Measurements from ENCODE around the gene P2RX6.
"Not testable (repeated sequence)": the region's sequence is repeated elsewhere in the genome, so short reads cannot be mapped to it uniquely, and the experiment has no call there.

Gene P2RX6

DNA sequence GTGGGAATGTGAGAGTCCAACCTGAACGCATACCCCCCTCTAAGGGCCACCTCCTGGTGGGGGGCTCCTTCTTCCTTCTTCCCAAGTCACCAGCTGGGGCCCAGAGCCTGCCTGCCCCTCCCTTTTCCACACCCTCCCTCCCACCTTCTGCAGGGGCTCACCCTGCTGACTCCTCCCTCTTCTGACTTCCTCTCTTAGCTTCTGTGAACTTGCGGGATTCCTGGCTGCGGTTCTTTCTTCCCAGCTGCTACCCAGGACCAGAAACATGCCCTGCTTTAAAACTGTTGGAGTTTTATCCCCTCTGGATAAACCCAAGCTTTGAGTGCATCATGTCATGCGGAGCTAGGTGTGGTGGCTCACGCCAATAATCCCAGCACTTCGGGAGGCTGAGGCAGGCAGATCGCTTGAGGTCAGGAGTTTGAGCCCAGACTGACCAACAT is 40.9 kb downstream of the P2RX6 start:
- H3K36me3 ChIP-seq (ENCODE audit: control insufficient read depth in 1 of 2, insufficient read depth in 2 of 2, low read length in 2 of 2), result no peaks in the 10 kb centered on the region
- no peaks in the 10 kb centered on the region for H3K9me3 ChIP-seq (ENCODE audit: control insufficient read depth in 1 of 2, low read length in 2 of 2)
- no peak overlapping the region for H3K27ac ChIP-seq (ENCODE audit: low read depth, low read length)
- no peak overlapping the region for H3K9ac ChIP-seq (ENCODE audit: low read depth in 1 of 2, low read length in 2 of 2)
- no peaks in the 10 kb centered on the region for H3K4me1 ChIP-seq (ENCODE audit: control insufficient read depth in 1 of 2, insufficient read depth in 2 of 2, low read length in 2 of 2)
- peaks cover 0 to 2% of the 10 kb centered on the region in 2 donors for H3K27me3 ChIP-seq (ENCODE audit: control insufficient read depth in 1 of 2, insufficient read depth in 2 of 2, low read length in 2 of 2)
- H3K4me3 ChIP-seq (ENCODE audit: low read depth in 1 of 2, low read length in 2 of 2), result no peak overlapping the region

DNA sequence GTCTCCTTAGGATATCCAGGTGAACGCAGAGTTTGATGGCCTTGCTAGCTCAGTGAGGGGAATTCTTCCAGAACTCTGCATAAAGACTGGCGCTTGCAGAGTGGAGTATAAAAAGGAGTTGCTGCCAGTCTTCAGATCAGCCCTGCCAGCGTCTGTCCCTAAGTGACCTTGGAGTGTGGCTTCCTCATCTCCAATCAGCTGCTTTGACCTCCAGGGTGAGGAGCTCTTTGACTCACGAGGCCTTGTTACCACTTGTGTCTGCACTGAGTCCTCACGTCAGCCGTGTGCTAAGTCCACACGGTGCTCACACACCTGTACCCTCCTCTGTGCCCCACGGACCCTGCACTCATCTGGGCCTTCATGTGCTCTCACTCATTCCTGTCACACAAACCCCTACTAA is 45.4 kb downstream of the P2RX6 start:
- H3K9me3 ChIP-seq (ENCODE audit: control insufficient read depth in 1 of 2, low read length in 2 of 2); H3K4me1 ChIP-seq (ENCODE audit: control insufficient read depth in 1 of 2, insufficient read depth in 2 of 2, low read length in 2 of 2); H3K36me3 ChIP-seq (ENCODE audit: control insufficient read depth in 1 of 2, insufficient read depth in 2 of 2, low read length in 2 of 2); H3K27me3 ChIP-seq (ENCODE audit: control insufficient read depth in 1 of 2, insufficient read depth in 2 of 2, low read length in 2 of 2); H3K4me3 ChIP-seq (ENCODE audit: low read depth in 1 of 2, low read length in 2 of 2); H3K9ac ChIP-seq (ENCODE audit: low read depth in 1 of 2, low read length in 2 of 2); H3K27ac ChIP-seq (ENCODE audit: low read depth, low read length): not testable (repeated sequence)

DNA sequence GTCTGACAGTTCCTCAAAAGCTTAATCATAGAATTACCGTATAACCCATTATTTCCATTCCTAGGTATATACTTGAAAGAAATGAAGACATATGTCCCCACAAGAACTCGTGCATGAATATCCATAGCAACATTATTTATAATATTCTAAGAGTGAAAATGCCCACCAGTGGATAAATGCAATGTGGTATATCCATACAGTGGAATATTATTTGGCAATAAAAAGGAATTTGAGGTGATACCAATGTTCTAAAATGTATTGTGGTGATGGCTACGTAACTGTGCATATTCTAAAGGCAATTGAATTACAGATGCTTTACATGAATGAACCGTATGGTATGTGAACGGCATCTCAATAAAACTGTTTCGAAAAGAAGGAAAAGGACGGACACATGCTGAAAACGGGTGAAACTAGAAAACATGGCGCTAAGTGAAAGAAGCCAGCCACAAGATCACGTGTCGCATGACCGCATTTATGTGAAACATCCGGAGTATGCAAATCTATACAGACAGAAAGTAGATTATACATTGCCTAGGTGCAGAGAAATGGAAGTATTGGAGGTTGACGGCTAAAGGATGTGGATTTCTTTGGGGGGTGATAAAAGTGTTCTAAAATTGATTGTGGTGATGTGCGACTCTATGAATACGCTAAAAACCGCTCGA is 46.8 kb downstream of the P2RX6 start:
- H3K4me3 ChIP-seq (ENCODE audit: low read depth in 1 of 2, low read length in 2 of 2); H3K4me1 ChIP-seq (ENCODE audit: control insufficient read depth in 1 of 2, insufficient read depth in 2 of 2, low read length in 2 of 2); H3K27me3 ChIP-seq (ENCODE audit: control insufficient read depth in 1 of 2, insufficient read depth in 2 of 2, low read length in 2 of 2); H3K36me3 ChIP-seq (ENCODE audit: control insufficient read depth in 1 of 2, insufficient read depth in 2 of 2, low read length in 2 of 2); H3K9me3 ChIP-seq (ENCODE audit: control insufficient read depth in 1 of 2, low read length in 2 of 2); H3K9ac ChIP-seq (ENCODE audit: low read depth in 1 of 2, low read length in 2 of 2); H3K27ac ChIP-seq (ENCODE audit: low read depth, low read length): not testable (repeated sequence)

DNA sequence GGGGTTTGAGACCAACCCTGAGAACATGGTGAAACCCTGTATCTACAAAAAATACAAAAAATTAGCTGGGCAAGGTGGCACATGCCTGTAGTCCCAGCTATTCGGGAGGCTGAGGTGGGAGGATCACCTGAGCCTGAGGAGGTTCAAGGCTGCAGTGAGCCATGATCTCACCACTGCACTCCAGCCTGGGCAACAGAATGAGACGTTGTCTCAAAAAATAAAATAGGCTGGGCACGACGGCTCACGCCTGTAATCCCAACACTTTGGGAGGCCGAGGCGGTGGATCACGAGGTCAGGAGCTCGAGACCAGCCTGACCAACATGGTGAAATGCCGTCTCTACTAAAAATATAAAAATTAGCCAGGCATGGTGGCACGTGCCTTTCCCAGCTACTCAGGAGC is 49.5 kb downstream of the P2RX6 start:
- not testable (repeated sequence) for H3K4me1 ChIP-seq (ENCODE audit: control insufficient read depth in 1 of 2, insufficient read depth in 2 of 2, low read length in 2 of 2); H3K27me3 ChIP-seq (ENCODE audit: control insufficient read depth in 1 of 2, insufficient read depth in 2 of 2, low read length in 2 of 2); H3K9ac ChIP-seq (ENCODE audit: low read depth in 1 of 2, low read length in 2 of 2); H3K4me3 ChIP-seq (ENCODE audit: low read depth in 1 of 2, low read length in 2 of 2); H3K36me3 ChIP-seq (ENCODE audit: control insufficient read depth in 1 of 2, insufficient read depth in 2 of 2, low read length in 2 of 2); H3K9me3 ChIP-seq (ENCODE audit: control insufficient read depth in 1 of 2, low read length in 2 of 2); H3K27ac ChIP-seq (ENCODE audit: low read depth, low read length)

DNA sequence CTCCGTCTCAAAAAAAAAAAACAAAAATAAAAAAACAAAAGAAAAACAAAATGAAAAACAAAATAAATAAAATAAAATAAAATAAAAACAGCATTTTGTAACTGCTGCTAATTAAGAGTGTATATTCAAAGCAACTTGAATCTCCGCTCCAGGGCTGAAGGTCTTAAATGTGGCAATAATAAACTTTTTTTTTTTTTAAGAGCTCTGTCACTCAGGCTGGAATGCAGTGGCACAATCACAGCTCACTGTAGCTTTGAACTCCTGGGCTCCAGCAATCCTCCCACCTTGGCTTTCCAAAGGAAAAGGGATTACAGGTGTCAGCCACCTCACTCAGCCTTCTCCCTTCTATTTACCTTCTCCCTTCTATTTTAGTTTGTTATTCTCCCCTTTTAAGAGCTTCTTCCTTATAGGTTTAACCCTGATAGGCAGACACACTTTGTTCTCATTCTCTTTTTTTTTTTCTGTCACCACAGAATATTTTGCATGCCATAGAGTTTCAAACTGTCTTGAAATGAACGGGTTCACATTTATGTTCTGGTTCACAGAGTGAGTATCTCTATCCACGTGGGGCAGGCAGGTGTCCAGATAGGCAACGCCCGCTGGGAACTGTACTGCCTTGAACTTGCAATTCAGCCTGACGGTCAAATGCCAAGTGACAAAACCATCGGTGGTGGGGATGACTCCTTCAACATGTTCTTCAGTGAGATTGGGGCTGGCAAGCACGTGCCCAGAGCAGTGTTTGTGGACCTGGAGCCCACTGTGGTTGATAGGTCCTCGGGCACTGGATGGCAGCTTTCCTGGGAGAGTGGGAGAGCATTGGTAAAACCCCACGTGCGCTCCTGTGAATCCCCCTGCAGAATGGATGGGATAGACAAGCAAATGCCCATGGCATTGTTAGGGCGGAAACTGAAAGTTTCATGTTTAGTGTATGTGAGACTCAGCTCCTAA is 50.2 kb downstream of the P2RX6 start:
- Histone ChIP-seq H3K4me1 (ENCODE audit: control insufficient read depth in 1 of 2, insufficient read depth in 2 of 2, low read length in 2 of 2) (no peaks in the 10 kb centered on the region), H3K27me3 (ENCODE audit: control insufficient read depth in 1 of 2, insufficient read depth in 2 of 2, low read length in 2 of 2) (no peaks in the 10 kb centered on the region), H3K9me3 (ENCODE audit: control insufficient read depth in 1 of 2, low read length in 2 of 2) (no peaks in the 10 kb centered on the region), H3K9ac (ENCODE audit: low read depth in 1 of 2, low read length in 2 of 2) (no peak overlapping the region), H3K27ac (ENCODE audit: low read depth, low read length) (no peak overlapping the region), H3K4me3 (ENCODE audit: low read depth in 1 of 2, low read length in 2 of 2) (no peak overlapping the region), H3K36me3 (ENCODE audit: control insufficient read depth in 1 of 2, insufficient read depth in 2 of 2, low read length in 2 of 2) (no peaks in the 10 kb centered on the region)

DNA sequence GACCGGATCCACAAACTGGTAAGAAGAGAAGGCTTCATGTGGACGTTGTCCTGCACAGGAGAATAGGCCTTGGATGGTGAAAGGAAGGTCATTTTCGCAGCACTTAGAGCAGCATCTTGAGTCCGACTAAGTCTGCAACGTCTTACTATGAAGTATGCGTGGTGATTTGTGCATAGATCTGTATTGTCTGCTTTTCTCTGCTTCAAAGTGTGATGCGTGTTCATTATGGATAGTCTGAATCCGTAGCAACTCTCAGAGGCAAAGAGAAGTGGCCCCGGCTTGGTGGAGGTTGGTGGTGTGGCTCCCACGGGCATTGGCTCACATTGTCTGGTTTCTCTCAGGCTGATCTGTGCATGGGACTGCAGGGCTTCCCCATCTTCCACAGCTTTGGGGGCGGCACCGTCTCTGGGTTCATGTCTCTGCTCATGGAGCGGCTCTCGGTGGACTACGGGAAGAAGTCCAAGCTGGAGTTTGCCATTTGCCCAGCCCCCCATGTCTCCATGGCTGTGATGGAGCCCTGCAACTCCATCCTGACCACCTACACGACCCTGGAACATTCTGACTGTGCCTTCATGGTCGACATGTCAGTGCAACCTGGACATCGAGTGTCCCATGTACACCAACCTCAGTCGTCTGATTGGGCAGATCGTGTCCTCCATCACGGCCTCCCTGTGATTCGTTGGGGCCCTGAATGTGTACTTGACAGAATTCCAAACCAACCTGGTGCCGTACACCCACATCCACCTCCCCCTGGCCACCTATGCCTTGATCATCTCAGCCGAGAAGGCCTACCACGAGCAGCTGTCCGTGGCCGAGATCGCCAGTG is 52.3 kb downstream of the P2RX6 start:
- Histone ChIP-seq H3K4me3 (ENCODE audit: low read depth in 1 of 2, low read length in 2 of 2) (no peak overlapping the region), H3K27me3 (ENCODE audit: control insufficient read depth in 1 of 2, insufficient read depth in 2 of 2, low read length in 2 of 2) (no peaks in the 10 kb centered on the region), H3K9me3 (ENCODE audit: control insufficient read depth in 1 of 2, low read length in 2 of 2) (no peaks in the 10 kb centered on the region), H3K4me1 (ENCODE audit: control insufficient read depth in 1 of 2, insufficient read depth in 2 of 2, low read length in 2 of 2) (no peaks in the 10 kb centered on the region), H3K36me3 (ENCODE audit: control insufficient read depth in 1 of 2, insufficient read depth in 2 of 2, low read length in 2 of 2) (no peaks in the 10 kb centered on the region), H3K9ac (ENCODE audit: low read depth in 1 of 2, low read length in 2 of 2) (no peak overlapping the region), H3K27ac (ENCODE audit: low read depth, low read length) (no peak overlapping the region)

DNA sequence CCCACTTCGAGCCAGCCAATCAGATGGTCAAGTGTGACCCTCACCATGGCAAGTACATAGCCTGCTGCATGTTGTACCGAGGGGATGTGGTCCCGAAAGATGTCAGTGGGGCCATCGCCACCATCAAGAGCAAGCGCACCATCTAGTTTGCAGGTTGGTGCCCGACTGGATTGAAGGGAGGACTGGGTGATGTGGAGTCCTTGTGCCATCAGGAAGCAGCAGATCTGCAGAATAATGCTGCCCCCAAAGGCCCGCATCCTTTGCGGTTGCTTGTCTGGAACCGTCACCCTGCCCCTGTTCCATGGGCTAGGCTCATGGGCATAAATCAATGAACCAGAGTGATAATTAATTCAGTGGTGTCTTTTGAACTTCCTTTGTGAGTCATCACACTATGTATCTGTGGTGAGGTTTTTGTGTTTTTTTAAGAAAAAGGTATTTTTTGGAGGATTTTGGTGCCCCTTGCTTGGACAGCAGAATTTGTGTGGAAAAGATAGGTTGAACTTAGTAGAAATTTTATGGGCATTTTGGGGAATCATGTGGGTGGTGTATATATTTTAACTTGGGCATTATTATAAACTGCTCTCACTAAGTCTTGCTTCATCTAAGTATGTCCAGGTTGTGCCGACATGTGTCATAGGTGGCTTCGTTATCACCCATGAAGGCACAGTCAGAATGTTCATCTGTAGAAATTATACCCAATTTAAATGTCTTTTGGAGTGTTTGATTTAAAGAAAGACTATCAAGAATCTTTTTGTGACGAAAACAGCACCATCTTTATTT is 53.1 kb downstream of the P2RX6 start:
- Histone ChIP-seq H3K27me3 (ENCODE audit: control insufficient read depth in 1 of 2, insufficient read depth in 2 of 2, low read length in 2 of 2) (no peaks in the 10 kb centered on the region), H3K4me3 (ENCODE audit: low read depth in 1 of 2, low read length in 2 of 2) (no peak overlapping the region), H3K9me3 (ENCODE audit: control insufficient read depth in 1 of 2, low read length in 2 of 2) (no peaks in the 10 kb centered on the region), H3K4me1 (ENCODE audit: control insufficient read depth in 1 of 2, insufficient read depth in 2 of 2, low read length in 2 of 2) (no peaks in the 10 kb centered on the region), H3K36me3 (ENCODE audit: control insufficient read depth in 1 of 2, insufficient read depth in 2 of 2, low read length in 2 of 2) (no peaks in the 10 kb centered on the region), H3K9ac (ENCODE audit: low read depth in 1 of 2, low read length in 2 of 2) (no peak overlapping the region), H3K27ac (ENCODE audit: low read depth, low read length) (no peak overlapping the region)

DNA sequence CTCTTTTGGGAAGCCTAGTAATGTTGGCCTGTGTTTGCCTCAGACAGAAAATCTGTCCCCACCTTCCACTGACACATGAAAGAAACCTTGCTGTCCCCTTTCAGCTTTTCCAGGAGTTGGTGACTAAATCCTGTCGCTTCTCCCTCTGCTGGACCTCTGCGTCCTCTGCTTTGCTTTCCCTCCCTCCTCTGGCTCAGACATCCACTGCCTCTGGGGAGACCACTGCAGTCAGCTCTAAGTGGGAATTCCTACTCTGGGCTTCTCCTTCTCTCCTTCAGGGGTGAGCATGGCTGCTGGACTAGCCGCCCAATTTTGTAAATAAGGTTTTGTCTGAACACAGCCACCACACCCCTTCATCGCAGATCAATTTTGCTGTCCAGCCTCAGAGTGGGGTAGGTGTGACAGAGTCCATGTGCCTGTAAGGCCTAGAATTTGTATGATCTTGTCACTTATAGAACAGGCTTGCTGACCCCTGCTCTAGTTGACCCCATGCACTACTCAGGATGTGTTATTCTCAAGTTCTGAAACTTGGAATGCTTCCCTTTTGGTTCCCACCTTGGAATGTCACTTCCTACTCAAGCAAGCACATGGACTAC is 53.8 kb downstream of the P2RX6 start:
- Histone ChIP-seq H3K9me3 (ENCODE audit: control insufficient read depth in 1 of 2, low read length in 2 of 2) (no peaks in the 10 kb centered on the region), H3K36me3 (ENCODE audit: control insufficient read depth in 1 of 2, insufficient read depth in 2 of 2, low read length in 2 of 2) (no peaks in the 10 kb centered on the region), H3K4me1 (ENCODE audit: control insufficient read depth in 1 of 2, insufficient read depth in 2 of 2, low read length in 2 of 2) (no peaks in the 10 kb centered on the region), H3K27ac (ENCODE audit: low read depth, low read length) (no peak overlapping the region), H3K4me3 (ENCODE audit: low read depth in 1 of 2, low read length in 2 of 2) (no peak overlapping the region), H3K9ac (ENCODE audit: low read depth in 1 of 2, low read length in 2 of 2) (no peak overlapping the region), H3K27me3 (ENCODE audit: control insufficient read depth in 1 of 2, insufficient read depth in 2 of 2, low read length in 2 of 2) (no peaks in the 10 kb centered on the region)

DNA sequence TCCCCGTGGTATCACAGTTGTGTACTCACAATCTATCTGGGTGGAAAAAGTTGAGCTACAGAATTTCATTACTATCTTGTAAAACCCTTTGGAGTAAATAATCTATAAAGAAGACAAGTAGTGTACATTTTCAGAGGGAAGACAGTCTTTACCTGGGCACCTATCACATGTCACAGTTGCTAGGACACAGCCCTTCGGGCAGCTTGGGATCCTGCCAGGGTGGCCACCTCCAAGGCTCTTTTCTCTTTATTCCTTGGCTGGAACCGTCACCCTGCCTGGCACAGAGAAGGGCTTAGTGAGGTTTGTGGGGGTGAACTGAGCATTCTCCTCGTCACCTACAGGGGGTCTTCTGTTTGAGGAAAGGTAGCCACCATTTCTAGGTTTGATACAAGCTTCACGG is 54.4 kb downstream of the P2RX6 start:
- no peak overlapping the region for H3K27ac ChIP-seq (ENCODE audit: low read depth, low read length)
- no peak overlapping the region for H3K4me3 ChIP-seq (ENCODE audit: low read depth in 1 of 2, low read length in 2 of 2)
- no peaks in the 10 kb centered on the region for H3K4me1 ChIP-seq (ENCODE audit: control insufficient read depth in 1 of 2, insufficient read depth in 2 of 2, low read length in 2 of 2)
- no peak overlapping the region for H3K9ac ChIP-seq (ENCODE audit: low read depth in 1 of 2, low read length in 2 of 2)
- H3K36me3 ChIP-seq (ENCODE audit: control insufficient read depth in 1 of 2, insufficient read depth in 2 of 2, low read length in 2 of 2), result no peaks in the 10 kb centered on the region
- H3K27me3 ChIP-seq (ENCODE audit: control insufficient read depth in 1 of 2, insufficient read depth in 2 of 2, low read length in 2 of 2), result no peaks in the 10 kb centered on the region
- H3K9me3 ChIP-seq (ENCODE audit: control insufficient read depth in 1 of 2, low read length in 2 of 2), result no peaks in the 10 kb centered on the region
